Motor neuron (in vitro differentiated cells): ENCODE results near the gene PSD4. TPM values are rescaled to one million over a fixed set of nuclear protein-coding genes. Genes with fewer than 3 reads are reported as not detected.

Source experiments
- ATAC-seq, 8 experiments: fragments of 200-7000 bp; cut with Tn5 transposase; replicated peaks in 6 of 8; 2 replicates each; pipeline ENCODE4 v1.8.0; 2021; ENCODE audit warnings: mild to moderate bottlenecking in 8 of 8, moderate library complexity in 8 of 8
- H3K27ac ChIP-seq, 2 donors: fragments of 250-450 bp; sonication (Bioruptor Pico); 2 replicates each; pipeline ENCODE4 v1.9.0; 2021; ENCODE audit warnings: antibody characterized with exemption in 2 of 2, mild to moderate bottlenecking in 2 of 2, moderate library complexity in 1 of 2
- H3K4me1 ChIP-seq, 2 donors: fragments of 250-450 bp; sonication (Bioruptor Pico); replicated peaks in 1 of 2; 2 replicates each; pipeline ENCODE4 v1.6.1; 2021; ENCODE audit warnings: antibody characterized with exemption in 2 of 2, mild to moderate bottlenecking in 2 of 2, moderate library complexity in 1 of 2
- H3K4me3 ChIP-seq, 5 donors: fragments of 250-450 bp; sonication (Bioruptor Pico); 2 replicates each; pipeline ENCODE4 v1.9.0; 2021; ENCODE audit warnings: antibody characterized with exemption in 5 of 5, mild to moderate bottlenecking in 5 of 5, moderate library complexity in 4 of 5
- WGBS, 10 experiments: fragments of 450-650 bp; shearing (Covaris generic); methylation state at CpG; one replicate each; pipeline ENCODE4 v1.0.0; 2022; 5-methylcytosine and 5-hydroxymethylcytosine counted together
- in situ Hi-C, 9 experiments: fragments of 400-800 bp; cut with MboI; loops; one replicate each; pipeline ENCODE4 v1.15.0; 2021; ENCODE audit warnings: low sequenced_read_pairs in 9 of 9, low pct_unique_long_range_greater_than_20kb in 2 of 9; ENCODE audit not compliant: unreplicated experiment in 9 of 9
- total RNA-seq, 8 experiments: library from RNA; unstranded; fragments of 300-600 nt; gene quantifications; 2 replicates each; pipeline versions ENCODE4 v1.2.3 to v1.2.4, GENCODE V29; 2022

PSD4 gene
- total RNA-seq, 8 experiments from 2014 or later: 0.37 to 9.1 (median 1.3) TPM

- no peak overlapping the region for H3K4me3 ChIP-seq
- H3K4me1 ChIP-seq: peaks cover 27 to 32% of the 10 kb centered on the region in 2 donors
- 20 to 40% (median 33%) methylated on average over 1 to 8 of the region's 26 CpGs; no CpG with 5 or more reads in 4 of the 10 experiments for WGBS, 10 experiments
- in situ Hi-C loops: loop anchor here in 1 of 9 experiments (25.0 kb wide), 1 partner anchor 150 kb away; no protein-coding TSS in a partner anchor
- ATAC-seq: peak in 6 of 8 experiments; percentile 33 to 97 (median 96)
- peak overlapping the region; percentile 6 to 17 for H3K27ac ChIP-seq
These were observed 38.7 kb downstream of the PSD4 start for GRCh38 chr2:113212245-113213060.

DNA sequence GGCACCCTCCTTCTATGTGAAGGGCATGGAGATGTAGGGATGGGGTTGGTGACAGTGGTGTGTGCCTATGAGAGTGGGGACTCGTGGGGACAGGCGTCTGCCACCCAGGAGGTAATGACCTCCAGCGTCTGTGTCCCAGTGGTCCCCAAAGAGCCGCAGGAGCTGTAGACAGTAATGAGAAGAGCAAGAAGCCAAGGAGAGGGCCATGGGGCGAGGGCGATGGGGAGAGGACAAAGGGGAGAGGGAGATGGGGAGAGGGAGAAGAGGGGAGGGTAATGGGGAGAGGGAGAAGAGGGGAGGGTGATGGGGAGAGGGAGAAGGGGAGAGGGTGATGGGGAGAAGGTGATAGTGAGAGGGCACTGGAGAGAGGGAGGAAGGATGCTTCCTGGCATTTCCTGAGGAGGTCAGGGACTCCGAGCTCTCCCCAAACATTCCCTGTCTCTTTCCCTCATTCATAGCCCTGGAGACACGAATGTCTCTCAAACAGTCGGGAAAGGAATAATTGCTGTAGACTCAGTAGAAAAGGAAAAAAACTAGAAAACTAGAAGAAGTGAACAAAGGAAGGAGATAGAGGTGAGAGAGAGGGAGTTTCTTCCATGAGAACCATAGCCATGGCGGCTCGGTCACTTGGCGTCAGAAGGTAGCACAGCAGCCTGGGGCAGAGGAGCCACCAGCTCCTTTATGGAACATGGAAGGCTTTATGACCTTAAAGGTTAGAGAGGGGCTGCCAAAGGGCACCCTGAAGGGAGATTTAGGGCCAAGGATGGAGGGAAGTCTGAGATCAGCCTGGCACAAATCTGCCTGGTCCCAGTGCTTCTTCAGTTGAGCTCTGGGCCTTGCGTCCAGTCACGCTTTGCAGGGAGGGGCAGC, 39.5 kb downstream of the PSD4 start:
- Histone ChIP-seq H3K27ac (peak overlapping the region; percentile 6 to 17), H3K4me3 (no peak overlapping the region), H3K4me1 (peaks cover 35 to 40% of the 10 kb centered on the region in 2 donors)
- no peak for ATAC-seq
- in situ Hi-C loops: loop anchor here in 1 of 9 experiments (25.0 kb wide), 1 partner anchor 149 kb away; no protein-coding TSS in a partner anchor
- 80 to 100% (median 97%) methylated on average over 1 to 4 of the region's 14 CpGs; no CpG with 5 or more reads in 4 of the 10 experiments for WGBS, 10 experiments

GRCh38 chr2:113214141-113214540, 40.4 kb downstream of the PSD4 start:
- Histone ChIP-seq H3K27ac (no peak overlapping the region), H3K4me3 (no peak overlapping the region), H3K4me1 (peaks cover 43 to 48% of the 10 kb centered on the region in 2 donors)
- WGBS, 10 experiments: 53 to 93% (median 63%) methylated on average over 1 to 3 of the region's 4 CpGs; no CpG with 5 or more reads in 4 of the 10 experiments
- ATAC-seq: peak in 1 of 8 experiments; percentile 20
- in situ Hi-C loops: loop anchor here in 1 of 9 experiments (25.0 kb wide), 1 partner anchor 148 kb away; no protein-coding TSS in a partner anchor

- in situ Hi-C loops: loop anchor here in 1 of 9 experiments (25.0 kb wide), 1 partner anchor 147 kb away; no protein-coding TSS in a partner anchor
- H3K4me1 ChIP-seq: peaks cover 53 to 57% of the 10 kb centered on the region in 2 donors
- H3K4me3 ChIP-seq: no peak overlapping the region
- H3K27ac ChIP-seq: no peak overlapping the region
- ATAC-seq: no peak
- WGBS, 10 experiments: 100% methylated on average over 1 of the region's 2 CpGs; no CpG with 5 or more reads in 5 of the 10 experiments
These were observed 41.3 kb downstream of the PSD4 start for GRCh38 chr2:113215056-113215455.

DNA sequence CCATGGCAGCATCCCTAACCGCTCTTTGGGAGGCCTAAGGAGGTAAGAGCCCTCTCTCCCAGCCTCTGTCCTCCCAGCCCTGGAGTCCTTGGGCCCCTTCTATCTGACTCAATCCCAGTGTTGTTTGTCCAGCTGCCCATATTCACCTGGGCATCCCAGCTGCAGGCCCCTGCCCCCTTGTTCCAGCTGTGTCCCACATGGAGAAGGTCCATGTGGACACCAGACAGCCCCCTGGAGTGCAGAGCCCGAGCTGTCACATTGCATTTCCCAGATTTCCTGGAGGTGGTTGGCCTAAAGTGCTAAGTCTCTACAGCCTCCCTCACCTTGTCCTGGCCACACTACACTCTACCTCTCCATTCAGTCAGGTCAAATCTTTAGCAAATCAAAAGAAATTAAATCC, 42.5 kb downstream of the PSD4 start:
- peaks cover 54 to 57% of the 10 kb centered on the region in 2 donors for H3K4me1 ChIP-seq
- no peak overlapping the region for H3K27ac ChIP-seq
- in situ Hi-C loops: loop anchor here in 1 of 9 experiments (25.0 kb wide), 1 partner anchor 146 kb away; no protein-coding TSS in a partner anchor
- no CpG with 5 or more reads among the region's 2 CpGs for WGBS, 10 experiments
- ATAC-seq: no peak
- no peak overlapping the region for H3K4me3 ChIP-seq

DNA sequence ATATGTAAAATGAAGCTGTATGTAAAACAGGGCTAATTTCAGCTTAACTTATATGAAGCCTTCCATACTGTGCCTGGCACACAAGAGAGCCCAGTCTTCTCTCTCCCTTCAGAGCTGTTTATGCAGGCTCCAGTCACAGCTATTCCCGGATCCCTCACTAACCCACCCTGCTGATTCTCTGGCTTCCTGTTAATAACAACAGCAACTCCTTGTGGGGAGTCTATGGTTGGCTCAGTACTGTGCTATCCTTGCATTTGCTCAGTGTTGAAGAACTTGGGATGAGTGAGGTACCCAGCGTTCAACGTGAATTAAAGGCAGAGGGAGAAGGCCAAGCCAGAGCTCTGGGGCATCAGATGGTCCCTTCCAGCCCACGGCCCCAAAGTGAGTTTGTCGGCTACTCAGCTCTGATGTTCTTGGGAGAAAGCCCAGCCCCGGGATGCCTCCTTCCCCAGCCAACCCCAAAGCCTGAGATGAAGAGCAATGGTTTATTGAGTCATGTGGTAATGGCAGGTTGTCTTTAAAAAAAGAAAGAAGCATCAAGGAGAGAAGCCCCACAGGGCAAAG, 43.2 kb downstream of the PSD4 start:
- ATAC-seq: no peak
- WGBS, 10 experiments: 40 to 100% (median 86%) methylated on average over 1 to 5 of the region's 6 CpGs; no CpG with 5 or more reads in 2 of the 10 experiments
- H3K4me1 ChIP-seq: peaks cover 48 to 52% of the 10 kb centered on the region in 2 donors

DNA sequence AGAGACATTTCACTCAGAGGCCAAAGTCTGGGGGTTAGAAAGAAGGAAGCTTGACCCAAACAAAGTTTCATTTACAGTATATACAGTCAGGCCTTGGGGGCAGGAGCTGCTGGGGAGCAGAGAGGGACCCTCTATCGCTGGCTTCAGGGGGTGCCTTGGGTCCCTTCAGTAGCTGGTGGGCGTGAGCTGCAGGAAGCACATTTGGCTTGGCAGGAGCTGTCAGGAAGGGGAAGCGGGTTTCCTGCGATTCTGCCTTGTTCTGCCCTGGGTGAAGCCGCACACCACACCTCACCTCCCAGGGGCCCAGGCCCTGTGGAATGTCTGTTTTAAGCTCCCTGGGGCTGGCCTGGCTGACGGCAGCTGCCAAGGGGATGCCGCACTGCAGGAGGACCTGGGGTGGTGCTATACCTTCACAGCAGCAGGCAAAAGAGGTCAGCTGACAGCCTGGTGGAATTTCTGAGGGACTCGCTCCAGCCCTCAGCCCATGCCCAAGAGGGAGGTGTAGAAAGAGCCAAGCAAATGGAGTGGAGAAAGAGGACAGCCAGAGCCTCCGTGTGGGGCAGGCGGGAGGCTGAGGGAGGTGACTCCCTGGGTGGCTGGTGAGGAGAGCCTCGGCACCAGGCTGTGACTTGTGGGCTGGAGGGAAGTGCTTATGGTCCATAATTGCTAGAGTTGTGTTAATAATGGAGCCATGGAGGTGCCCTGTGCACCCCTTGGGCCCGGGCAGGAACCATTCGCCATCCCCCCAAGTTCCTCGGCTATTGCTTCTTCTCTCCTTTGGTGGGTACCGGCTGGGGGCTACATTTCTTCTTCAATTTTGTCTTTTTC, 43.9 kb downstream of the PSD4 start:
- Histone ChIP-seq H3K4me3 (no peak overlapping the region), H3K27ac (peak overlapping the region in 1 of 2 donors; percentile 19), H3K4me1 (peaks cover 44 to 47% of the 10 kb centered on the region in 2 donors)
- in situ Hi-C loops: loop anchor here in 1 of 9 experiments (25.0 kb wide), 1 partner anchor 145 kb away; no protein-coding TSS in a partner anchor
- ATAC-seq: peak in 5 of 8 experiments; percentile 4 to 33 (median 18)
- WGBS, 10 experiments: 40 to 100% (median 80%) methylated on average over 1 to 5 of the region's 15 CpGs; no CpG with 5 or more reads in 1 of the 10 experiments

More for the DNA sequence above, 43.2 kb downstream of the PSD4 start:
- in situ Hi-C loops: loop anchor here in 1 of 9 experiments (25.0 kb wide), 1 partner anchor 145 kb away; no protein-coding TSS in a partner anchor
- Histone ChIP-seq H3K27ac (no peak overlapping the region), H3K4me3 (no peak overlapping the region)

- ATAC-seq: peak in 7 of 8 experiments; percentile 54 to 97 (median 95)
- H3K4me1 ChIP-seq: peaks cover 35 to 42% of the 10 kb centered on the region in 2 donors
- 21 to 94% (median 48%) methylated on average over 2 to 7 of the region's 8 CpGs; no CpG with 5 or more reads in 3 of the 10 experiments for WGBS, 10 experiments
- in situ Hi-C loops: loop anchor here in 1 of 9 experiments (25.0 kb wide), 1 partner anchor 144 kb away; no protein-coding TSS in a partner anchor
- H3K4me3 ChIP-seq: no peak overlapping the region
- peak overlapping the region in 1 of 2 donors; percentile 19 for H3K27ac ChIP-seq
These were observed 44.7 kb downstream of the PSD4 start for GRCh38 chr2:113218283-113219091.

- Histone ChIP-seq H3K27ac (no peak overlapping the region), H3K4me3 (no peak overlapping the region), H3K4me1 (peaks cover 32 to 41% of the 10 kb centered on the region in 2 donors)
- WGBS, 10 experiments: 60 to 80% methylated on average over 1 of the region's 2 CpGs; no CpG with 5 or more reads in 8 of the 10 experiments
- in situ Hi-C loops: loop anchor here in 1 of 9 experiments (25.0 kb wide), 1 partner anchor 143 kb away; no protein-coding TSS in a partner anchor
- ATAC-seq: no peak
These were observed 45.3 kb downstream of the PSD4 start for GRCh38 chr2:113219092-113219441.

DNA sequence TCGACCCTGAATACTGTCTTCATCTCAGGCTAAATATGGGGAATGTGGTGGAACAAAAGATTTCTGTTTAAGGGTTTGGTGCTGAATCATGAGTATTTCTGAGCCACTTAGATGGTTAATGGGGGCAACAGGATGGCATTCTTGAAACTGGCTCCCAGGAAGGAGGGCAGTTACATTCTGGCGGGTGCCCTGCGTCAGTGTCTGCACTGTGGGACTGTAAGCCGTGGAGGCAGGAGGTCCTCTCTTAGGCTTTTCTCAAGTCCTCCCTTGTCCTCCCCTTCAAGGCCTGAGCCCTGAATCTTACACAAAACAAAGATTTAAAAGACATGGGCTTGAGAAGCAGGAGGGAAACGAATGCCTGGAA, 45.7 kb downstream of the PSD4 start:
- Histone ChIP-seq H3K27ac (peak overlapping the region in 1 of 2 donors; percentile 13), H3K4me3 (no peak overlapping the region), H3K4me1 (peaks cover 29 to 37% of the 10 kb centered on the region in 2 donors)
- ATAC-seq: no peak
- 94 to 100% (median 100%) methylated on average over 1 to 4 of the region's 5 CpGs; no CpG with 5 or more reads in 4 of the 10 experiments for WGBS, 10 experiments
- in situ Hi-C loops: loop anchor here in 1 of 9 experiments (25.0 kb wide), 1 partner anchor 143 kb away; no protein-coding TSS in a partner anchor
